NCI-H460 (cell line): ENCODE results near the gene ZBTB32. TPM values are rescaled to one million over a fixed set of nuclear protein-coding genes. Genes with fewer than 3 reads are reported as not detected.
A peak's percentile ranks its signal among the peaks of the same experiment; 100 is the strongest.
"Not testable (repeated sequence)": the region's sequence is repeated elsewhere in the genome, so short reads cannot be mapped to it uniquely, and the experiment has no call there.

ENCODE experiments used
- DNase-seq: peaks from one replicate; pipeline ENCODE4 v3.0.0-alpha.2; 2016; ENCODE audit warnings: low read depth; ENCODE audit errors: extremely low read depth
- polyA plus RNA-seq: library from polyadenylated mRNA; depleted of rRNA; stranded (reverse); fragments of >200 nt; gene quantifications from 2 replicates; pipeline ENCODE4 v1.2.3, GENCODE V29; 2014; cell fraction: nucleus; rRNA removed
- total RNA-seq: library from RNA; depleted of rRNA; stranded (reverse); fragments of >200 nt; shearing (Covaris generic); gene quantifications from 2 replicates; pipeline ENCODE4 v1.2.3, GENCODE V29; 2014; rRNA removed

Gene ZBTB32, protein sequence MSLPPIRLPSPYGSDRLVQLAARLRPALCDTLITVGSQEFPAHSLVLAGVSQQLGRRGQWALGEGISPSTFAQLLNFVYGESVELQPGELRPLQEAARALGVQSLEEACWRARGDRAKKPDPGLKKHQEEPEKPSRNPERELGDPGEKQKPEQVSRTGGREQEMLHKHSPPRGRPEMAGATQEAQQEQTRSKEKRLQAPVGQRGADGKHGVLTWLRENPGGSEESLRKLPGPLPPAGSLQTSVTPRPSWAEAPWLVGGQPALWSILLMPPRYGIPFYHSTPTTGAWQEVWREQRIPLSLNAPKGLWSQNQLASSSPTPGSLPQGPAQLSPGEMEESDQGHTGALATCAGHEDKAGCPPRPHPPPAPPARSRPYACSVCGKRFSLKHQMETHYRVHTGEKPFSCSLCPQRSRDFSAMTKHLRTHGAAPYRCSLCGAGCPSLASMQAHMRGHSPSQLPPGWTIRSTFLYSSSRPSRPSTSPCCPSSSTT
- not detected in 2 replicates for total RNA-seq
- not detected in 2 replicates for polyA plus RNA-seq

- no peak for DNase-seq
Observed at GRCh38 chr19:35704218-35704617, at the start of gene ZBTB32. ZBTB32 (plus strand) TSS chr19:35704558; CDS start chr19:35714627, 10,069 bp downstream.

DNA sequence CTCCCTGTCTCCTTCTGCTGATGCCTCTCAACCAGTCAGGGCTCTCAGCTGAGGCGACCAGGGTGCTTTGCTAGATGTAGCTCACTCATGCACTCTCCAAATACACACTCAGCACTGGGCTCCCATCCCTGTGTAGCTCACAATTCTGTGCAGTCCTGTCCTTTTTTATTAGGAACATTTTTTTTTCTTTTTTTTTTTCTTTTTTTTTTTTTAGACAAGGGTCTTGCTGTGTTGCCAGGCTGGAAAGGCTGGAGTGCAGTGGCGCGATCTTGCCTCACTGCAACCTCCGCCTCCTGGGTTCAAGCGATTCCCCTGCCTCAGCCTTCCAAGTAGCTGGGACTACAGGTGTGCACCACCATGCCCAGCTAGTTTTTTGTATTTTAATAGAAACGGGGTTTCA lies 49.5 kb upstream of the ZBTB32 start:
- not testable (repeated sequence) for DNase-seq

DNA sequence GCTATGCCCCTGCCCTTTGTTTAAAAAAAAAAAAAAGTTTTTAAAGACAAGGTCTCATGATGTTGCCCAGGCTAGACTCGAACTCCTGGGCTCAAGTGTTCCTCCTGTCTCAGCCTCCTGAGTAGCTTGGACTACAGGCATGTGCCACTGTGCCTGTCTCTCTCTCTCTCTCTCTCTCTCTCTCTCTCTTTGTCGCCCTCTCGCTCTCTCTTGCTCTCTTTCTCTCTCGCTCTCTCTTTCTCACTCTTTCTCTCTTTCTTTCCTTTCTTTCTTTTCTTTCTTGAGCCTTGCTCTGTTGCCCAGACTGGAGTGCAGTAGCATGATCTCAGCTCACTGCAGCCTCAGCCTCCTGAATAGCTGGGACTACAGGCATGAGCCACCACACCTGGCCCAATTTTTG lies 48.8 kb upstream of the ZBTB32 start:
- no peak for DNase-seq

DNA sequence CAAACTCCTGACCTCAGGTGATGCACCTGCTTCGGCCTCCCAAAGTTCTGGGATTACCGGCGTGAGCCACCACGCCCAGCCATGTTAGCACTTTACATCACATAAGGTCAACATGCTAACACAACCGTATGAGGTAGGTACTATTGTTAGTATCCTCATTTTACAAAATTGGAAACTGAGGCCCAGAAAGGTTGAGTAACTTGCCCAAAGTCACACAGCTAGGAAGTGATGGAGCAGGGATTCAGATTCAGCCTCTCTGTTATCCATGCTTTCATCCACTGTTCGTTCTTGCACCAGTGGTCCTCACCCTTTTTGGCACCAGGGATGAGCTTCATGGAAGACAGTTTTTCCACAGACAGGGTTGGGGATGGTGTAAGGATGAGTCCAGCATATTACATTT lies 47.7 kb upstream of the ZBTB32 start:
- DNase-seq, result no peak

DNA sequence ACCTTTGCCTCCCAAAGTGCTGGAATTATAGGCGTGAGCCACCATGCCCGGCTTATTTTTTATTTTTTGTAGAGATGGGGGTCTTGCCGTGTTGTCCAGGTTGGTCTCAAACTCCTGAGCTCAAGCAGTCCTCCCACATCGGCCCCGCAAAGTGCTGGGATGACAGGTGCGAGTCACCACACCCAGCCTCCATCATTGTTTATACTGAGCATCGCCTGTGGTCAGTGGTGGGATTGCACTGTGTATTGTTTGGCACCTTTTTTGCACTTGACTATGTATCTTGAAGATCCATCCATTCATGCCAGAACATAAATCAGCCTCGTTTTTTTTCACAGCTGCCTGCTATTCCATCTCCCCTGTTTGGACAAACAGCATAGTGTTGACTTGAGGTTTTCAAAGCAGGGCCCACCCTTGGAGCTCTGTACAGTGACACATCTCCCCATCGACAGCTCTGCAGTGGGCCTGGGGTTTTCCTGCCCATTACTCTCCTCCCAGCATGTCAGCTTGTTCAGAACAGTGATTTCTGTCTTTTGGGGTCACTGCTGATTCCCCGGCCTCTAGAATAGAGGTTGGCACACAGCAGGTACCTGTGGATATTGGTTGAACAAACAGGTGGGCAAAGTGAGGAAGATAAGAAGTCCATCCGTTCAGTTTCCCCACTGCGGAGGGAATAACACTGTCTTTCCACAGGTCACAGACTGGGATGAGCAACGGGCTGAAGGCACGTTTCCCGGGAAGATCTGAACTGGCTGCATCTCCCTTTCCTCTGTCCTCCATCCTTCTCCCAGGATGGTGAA lies 46.3 kb upstream of the ZBTB32 start:
- no peak for DNase-seq

- no peak for DNase-seq
Observed at GRCh38 chr19:35661995-35662340, 42.4 kb upstream of the ZBTB32 start.

DNA sequence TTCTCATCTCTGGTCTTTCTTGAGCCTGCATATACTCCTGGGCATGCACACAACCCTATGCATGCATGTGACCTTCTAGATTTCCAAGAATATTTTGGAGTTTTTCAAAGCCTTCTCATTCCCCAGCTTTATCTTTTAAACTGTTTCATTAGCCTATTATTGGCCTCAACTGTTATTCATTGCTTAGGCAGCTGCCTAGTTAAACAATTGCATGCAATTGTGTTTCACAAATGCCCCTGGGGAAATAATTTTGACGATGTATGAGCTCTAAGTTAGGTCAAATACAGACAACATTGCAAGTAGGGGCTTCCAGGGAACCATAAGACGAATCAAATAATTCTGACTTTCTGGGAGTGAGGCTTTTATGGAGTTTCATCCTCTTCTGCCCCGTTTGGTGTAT lies 40.4 kb upstream of the ZBTB32 start:
- no peak for DNase-seq

- DNase-seq, result no peak
Observed at GRCh38 chr19:35665157-35665556, 39.2 kb upstream of the ZBTB32 start.

DNA sequence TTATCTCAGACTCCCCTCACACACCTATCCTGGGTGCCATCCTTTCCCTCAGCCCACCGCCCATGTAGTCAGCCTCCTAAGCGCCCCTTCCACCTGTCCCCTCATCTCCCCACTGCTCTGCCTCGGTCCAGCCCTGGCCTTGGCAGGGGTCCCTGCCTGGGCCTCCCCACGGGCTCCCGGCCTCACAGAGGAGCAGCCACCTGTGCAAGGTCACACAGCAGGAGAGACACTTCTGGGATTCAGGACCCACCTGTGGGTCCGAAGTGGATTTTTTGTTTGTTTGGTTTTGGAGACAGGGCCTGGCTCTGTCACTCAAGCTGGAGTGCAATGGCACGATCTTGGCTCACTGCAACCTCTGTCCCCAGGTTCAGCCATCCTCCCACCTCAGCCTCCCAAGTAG lies 38.8 kb upstream of the ZBTB32 start:
- no peak for DNase-seq

DNA sequence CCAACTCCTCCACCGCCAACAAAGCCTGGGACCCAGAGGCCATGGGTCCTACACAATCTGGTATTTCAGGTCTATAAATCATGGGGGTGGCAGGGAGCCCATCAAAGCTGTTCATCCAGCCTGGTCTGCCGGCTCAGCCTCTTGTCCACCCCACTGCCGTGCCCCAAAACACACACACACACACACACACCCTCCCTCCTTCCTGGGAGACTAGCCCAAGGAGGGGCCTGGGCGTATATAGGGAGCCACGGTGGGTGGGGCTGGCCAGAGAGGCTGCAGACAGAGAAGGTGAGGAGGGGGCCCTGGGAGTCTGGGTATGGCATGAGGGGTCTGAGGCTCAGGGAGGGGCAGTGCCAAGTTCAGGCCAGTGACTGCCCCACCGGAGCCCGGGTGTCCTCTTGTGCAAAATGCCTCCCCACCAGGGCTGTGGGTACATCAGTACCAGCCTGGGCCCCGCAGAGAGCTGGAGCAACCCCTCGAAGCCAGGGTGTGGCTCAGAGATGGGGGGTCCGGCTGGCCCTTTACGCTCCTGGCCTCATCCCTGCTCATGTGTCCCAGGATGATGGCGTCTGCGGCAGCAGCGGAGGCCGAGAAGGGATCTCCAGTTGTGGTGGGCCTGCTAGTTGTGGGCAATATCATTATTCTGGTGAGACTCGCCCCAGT lies 38.0 kb upstream of the ZBTB32 start, which contains the start of gene UPK1A:
TSS of gene UPK1A (plus strand) at position 267 of the 663 bp plus-strand sequence. CDS start at position 563, 296 bp downstream.
- DNase-seq, result no peak

- DNase-seq, result no peak
Observed at GRCh38 chr19:35669566-35669965, 34.8 kb upstream of the ZBTB32 start.

- no peak for DNase-seq
Observed at GRCh38 chr19:35669974-35670373, 34.4 kb upstream of the ZBTB32 start.

GRCh38 chr19:35670686-35671085 lies 33.7 kb upstream of the ZBTB32 start:
- no peak for DNase-seq

DNA sequence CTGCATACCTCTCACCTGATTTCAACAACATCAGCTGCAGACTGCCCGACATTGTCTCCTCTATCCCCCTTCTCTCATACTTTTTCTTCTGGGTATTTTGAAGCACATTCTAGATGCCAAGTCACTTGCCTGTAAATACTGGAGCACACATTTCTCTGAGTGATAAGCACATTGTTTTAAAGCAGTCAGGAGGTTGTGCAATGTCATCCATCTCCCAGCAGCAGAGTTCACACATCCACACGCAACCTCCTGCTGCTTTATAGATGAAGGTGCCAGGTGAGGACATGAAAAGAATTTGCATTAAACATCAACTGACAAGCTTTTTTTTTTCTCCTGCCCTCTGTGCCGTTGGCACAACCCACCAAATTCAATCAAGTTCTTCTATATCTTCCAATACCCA lies 32.5 kb upstream of the ZBTB32 start:
- DNase-seq, result no peak

GRCh38 chr19:35673121-35673804 lies 31.1 kb upstream of the ZBTB32 start:
- DNase-seq, result peak; percentile 33

GRCh38 chr19:35675589-35676140 lies 28.7 kb upstream of the ZBTB32 start:
- DNase-seq, result no peak

GRCh38 chr19:35689836-35690235 lies 14.5 kb upstream of the ZBTB32 start:
- no peak for DNase-seq

DNA sequence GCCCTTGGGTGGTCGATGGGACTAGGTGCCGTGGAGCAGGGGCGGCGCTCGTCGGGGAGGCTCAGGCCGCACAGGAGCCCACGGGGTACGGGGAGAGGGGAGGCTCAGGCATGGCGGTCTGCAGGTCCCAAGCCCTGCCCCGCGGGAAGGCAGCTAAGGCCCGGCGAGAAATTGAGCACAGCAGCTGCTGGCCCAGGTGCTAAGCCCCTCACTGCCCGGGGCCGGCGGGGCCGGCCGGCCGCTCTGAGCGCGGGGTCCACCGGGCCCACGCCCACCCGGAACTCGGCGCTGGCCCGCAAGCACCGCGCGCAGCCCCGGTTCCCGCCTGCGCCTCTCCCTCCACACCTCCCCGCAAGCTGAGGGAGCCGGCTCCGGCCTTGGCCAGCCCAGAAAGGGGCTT lies 13.3 kb upstream of the ZBTB32 start:
- not testable (repeated sequence) for DNase-seq

DNA sequence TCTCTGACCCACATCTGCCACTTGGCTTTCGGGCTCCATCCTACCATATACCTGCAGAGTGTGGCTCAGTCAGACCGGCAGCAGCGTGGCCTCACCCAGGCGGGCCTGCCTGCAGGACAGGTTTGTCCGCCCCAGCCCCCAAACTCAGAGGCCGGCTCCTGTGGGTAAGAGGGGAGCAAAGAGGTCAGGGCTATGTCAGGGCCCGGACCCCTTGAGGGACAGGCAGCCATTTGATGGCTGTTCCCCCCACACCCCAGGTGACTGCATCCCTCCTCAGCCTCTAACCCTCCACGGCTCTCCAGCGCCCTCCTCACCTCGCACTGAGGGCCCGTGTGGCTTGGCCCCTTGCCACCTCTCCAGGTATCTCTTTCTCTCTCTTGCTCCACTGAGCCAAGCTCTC lies 12.3 kb upstream of the ZBTB32 start:
- DNase-seq, result no peak

DNA sequence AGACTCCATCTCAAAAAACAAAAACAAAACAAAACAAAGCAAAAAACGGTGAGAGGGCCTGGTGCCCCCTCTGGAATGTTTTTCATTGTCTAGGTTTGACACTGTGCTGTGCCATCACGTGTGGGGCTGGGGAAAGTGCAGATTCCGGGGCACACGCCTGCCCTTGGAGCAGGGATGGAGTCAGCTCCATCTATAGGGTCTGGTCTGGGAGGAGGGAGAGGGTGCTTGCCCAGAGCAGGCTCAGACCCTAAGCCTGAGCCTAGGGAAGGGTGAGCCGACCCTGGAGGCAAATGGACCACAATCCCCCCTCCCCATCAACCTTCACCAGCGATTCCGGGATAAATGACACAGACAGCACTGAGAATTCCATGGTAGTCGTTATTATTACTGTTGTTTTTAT lies 10.9 kb upstream of the ZBTB32 start:
- DNase-seq, result no peak
